Endodermal cell (in vitro differentiated cells): Measurements from ENCODE around the gene CTU2. TPM values are rescaled to one million over a fixed set of nuclear protein-coding genes. Genes with fewer than 3 reads are reported as not detected.

ENCODE experiments used
- DNase-seq: peaks from one replicate; pipeline ENCODE4 v3.0.0-alpha.2; 2017
- H3K27ac ChIP-seq: 2 replicates; pipeline ENCODE4 v1.5.1; 2013; ENCODE audit warnings: mild to moderate bottlenecking, low read depth, low read length, moderate library complexity
- H3K27me3 ChIP-seq: 2 replicates; pipeline ENCODE4 v1.6.1; 2013; ENCODE audit warnings: mild to moderate bottlenecking, low read length, moderate library complexity; ENCODE audit not compliant: insufficient read depth, control insufficient read depth, poor library complexity, severe bottlenecking
- H3K36me3 ChIP-seq: 2 replicates; pipeline ENCODE4 v1.7.0; 2013; ENCODE audit warnings: mild to moderate bottlenecking, low read length, moderate library complexity; ENCODE audit not compliant: control insufficient read depth, insufficient read depth
- H3K4me1 ChIP-seq: one replicate; pipeline ENCODE4 v1.7.0; 2013; ENCODE audit warnings: low read length; ENCODE audit not compliant: control insufficient read depth, insufficient read depth
- H3K4me3 ChIP-seq: 2 replicates; pipeline ENCODE4 v1.5.1; 2013; ENCODE audit warnings: mild to moderate bottlenecking, low read length, moderate library complexity
- H3K9ac ChIP-seq: 2 replicates; pipeline ENCODE4 v1.6.1; 2013; ENCODE audit warnings: mild to moderate bottlenecking, low read length, moderate library complexity; ENCODE audit not compliant: poor library complexity, severe bottlenecking; ENCODE audit errors: extremely low read depth
- H3K9me3 ChIP-seq: 2 replicates; pipeline ENCODE4 v1.6.1; 2013; ENCODE audit warnings: mild to moderate bottlenecking, low read length, moderate library complexity; ENCODE audit not compliant: control insufficient read depth
- H3K27ac Mint-ChIP-seq: 2 replicates; pipeline ENCODE4 v1.8.0; 2020; ENCODE audit warnings: mixed read lengths
- H3K27me3 Mint-ChIP-seq: 2 replicates; pipeline ENCODE4 v1.8.0; 2021; ENCODE audit warnings: mild to moderate bottlenecking, mixed read lengths; ENCODE audit not compliant: insufficient read depth
- H3K36me3 Mint-ChIP-seq: 2 replicates; pipeline ENCODE4 v1.8.0; 2020; ENCODE audit warnings: low read depth, mixed read lengths
- H3K4me1 Mint-ChIP-seq: 2 replicates; pipeline ENCODE4 v1.8.0; 2020; ENCODE audit warnings: mixed read lengths
- H3K4me3 Mint-ChIP-seq: 2 replicates; pipeline ENCODE4 v1.8.0; 2020; ENCODE audit warnings: mild to moderate bottlenecking, moderate library complexity, mixed read lengths
- H3K9me3 Mint-ChIP-seq: 2 replicates; pipeline ENCODE4 v1.8.0; 2020; ENCODE audit warnings: mild to moderate bottlenecking, mixed read lengths
- CTCF ChIP-seq: fragments of 200-600 bp; sonication (generic); conservative IDR thresholded peaks from 2 replicates; pipeline ENCODE4 v1.5.0; 2021; ENCODE audit warnings: antibody characterized with exemption, mild to moderate bottlenecking
- WGBS, 2 experiments: methylation state at CpG; one replicate each; pipeline versions ENCODE4 v1.1.5 to v1.1.7; 2013; ENCODE audit warnings: missing lambda C conversion rate in 2 of 2, mixed read lengths in 1 of 2; ENCODE audit not compliant: insufficient coverage in 1 of 2, insufficient read length in 1 of 2; 5-methylcytosine and 5-hydroxymethylcytosine counted together
- total RNA-seq, 2 donors: library from RNA; stranded (reverse); fragmentation: NEBNext Ultra II Directional in 1 of 2; extraction: Animal tissue kit (Norgen Biotek cat#: 25700) in 1 of 2; gene quantifications; 2 replicates in 1 of 2; 3 replicates in 1 of 2; pipeline ENCODE4 v1.2.1, GENCODE V29; 2021

The CTU2 gene
- total RNA-seq, 2 donors from 2014 or later: 16.7 to 24.3 TPM

- H3K4me3 Mint-ChIP-seq: no peak overlapping the region
- WGBS, 2 experiments: 92 to 95% methylated on average over 23 of the region's 23 CpGs
- H3K27me3 Mint-ChIP-seq: no peaks in the 10 kb centered on the region
- Histone ChIP-seq H3K27me3 (no peaks in the 10 kb centered on the region), H3K9me3 (no peaks in the 10 kb centered on the region), H3K27ac (no peak overlapping the region), H3K4me1 (peaks cover 3% of the 10 kb centered on the region), H3K36me3 (peaks cover 4% of the 10 kb centered on the region), H3K9ac (no peak overlapping the region), H3K4me3 (no peak overlapping the region)
- TF ChIP-seq CTCF: peak; percentile 7
- no peak overlapping the region for H3K27ac Mint-ChIP-seq
- H3K9me3 Mint-ChIP-seq: no peaks in the 10 kb centered on the region
- peaks cover 8% of the 10 kb centered on the region for H3K4me1 Mint-ChIP-seq
- H3K36me3 Mint-ChIP-seq: no peaks in the 10 kb centered on the region
- DNase-seq: no peak
Measured at GRCh38 chr16:88755745-88756443, 49.6 kb downstream of the CTU2 start.

DNA sequence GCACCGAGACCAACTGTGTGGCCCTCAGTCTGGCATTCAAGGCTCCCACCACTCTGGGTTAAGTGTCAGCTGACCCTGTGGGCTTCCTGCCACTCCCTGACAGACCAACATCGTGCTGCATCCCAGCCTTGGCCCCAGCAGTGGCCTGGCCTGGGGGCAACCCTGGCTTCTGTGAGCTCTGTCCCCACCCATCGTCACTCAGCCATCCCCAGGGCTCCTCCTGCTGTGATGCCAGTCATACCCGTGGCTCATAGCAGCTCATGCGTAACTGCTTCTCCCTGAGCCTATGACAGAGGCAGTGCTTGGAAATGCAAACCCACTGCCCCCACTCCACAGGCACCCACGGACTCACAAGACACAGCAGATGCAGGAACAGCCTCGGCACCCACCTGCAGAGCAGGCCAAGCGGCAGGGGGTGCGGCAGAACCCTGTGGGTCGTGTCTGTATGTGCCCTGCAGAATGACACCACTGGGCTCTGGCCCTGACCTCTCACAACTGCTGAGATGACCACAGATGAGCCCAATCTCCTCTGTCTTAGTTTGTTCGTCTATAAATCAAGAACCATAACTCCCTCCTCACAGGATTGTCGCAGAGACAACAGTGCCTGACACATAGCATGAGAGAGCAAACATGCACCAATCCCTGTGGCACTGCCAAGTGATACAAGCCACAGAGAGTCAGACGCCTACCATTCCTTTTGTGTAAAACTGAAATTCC, 52.1 kb downstream of the CTU2 start:
- H3K27me3 ChIP-seq: no peaks in the 10 kb centered on the region
- Mint-ChIP-seq H3K27me3 (no peaks in the 10 kb centered on the region), H3K27ac (no peak overlapping the region), H3K36me3 (no peaks in the 10 kb centered on the region), H3K4me1 (peaks cover 12% of the 10 kb centered on the region), H3K4me3 (no peak overlapping the region), H3K9me3 (no peaks in the 10 kb centered on the region)
- no peaks in the 10 kb centered on the region for H3K9me3 ChIP-seq
- H3K4me3 ChIP-seq: no peak overlapping the region
- no peak overlapping the region for H3K9ac ChIP-seq
- WGBS, 2 experiments: 89 to 95% methylated on average over 6 to 13 of the region's 13 CpGs
- no peak overlapping the region for H3K27ac ChIP-seq
- H3K4me1 ChIP-seq: peaks cover 14% of the 10 kb centered on the region
- no peak for TF ChIP-seq CTCF
- no peak for DNase-seq
- no peaks in the 10 kb centered on the region for H3K36me3 ChIP-seq

DNA sequence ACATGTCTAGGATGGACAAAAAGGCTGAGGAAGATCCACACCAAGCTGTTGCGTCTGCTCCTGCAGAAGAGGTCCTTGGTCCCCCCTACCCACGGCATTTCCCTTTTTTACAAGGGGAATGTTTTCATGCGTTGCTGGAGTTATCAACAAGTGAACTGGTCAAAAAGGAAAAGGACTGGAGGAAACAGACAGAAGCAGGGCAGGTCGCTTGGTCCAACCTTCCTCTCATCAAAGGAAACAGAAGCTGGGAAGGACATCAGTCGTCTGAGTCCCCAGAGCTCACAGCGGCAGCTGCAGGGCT, 52.6 kb downstream of the CTU2 start:
- peaks cover 17% of the 10 kb centered on the region for H3K4me1 Mint-ChIP-seq
- no peak overlapping the region for H3K4me3 Mint-ChIP-seq
- no peaks in the 10 kb centered on the region for H3K36me3 ChIP-seq
- no peaks in the 10 kb centered on the region for H3K9me3 Mint-ChIP-seq
- no peak for DNase-seq
- H3K27ac Mint-ChIP-seq: no peak overlapping the region
- H3K27me3 ChIP-seq: no peaks in the 10 kb centered on the region
- no peaks in the 10 kb centered on the region for H3K27me3 Mint-ChIP-seq
- no peaks in the 10 kb centered on the region for H3K36me3 Mint-ChIP-seq
- WGBS, 2 experiments: 76 to 91% methylated on average over 4 to 6 of the region's 6 CpGs
- H3K27ac ChIP-seq: no peak overlapping the region
- no peak for TF ChIP-seq CTCF
- H3K9me3 ChIP-seq: no peaks in the 10 kb centered on the region
- peaks cover 17% of the 10 kb centered on the region for H3K4me1 ChIP-seq
- no peak overlapping the region for H3K9ac ChIP-seq
- no peak overlapping the region for H3K4me3 ChIP-seq
